Measurements from ENCODE around the gene LRRC17.

The LRRC17 gene

DNA sequence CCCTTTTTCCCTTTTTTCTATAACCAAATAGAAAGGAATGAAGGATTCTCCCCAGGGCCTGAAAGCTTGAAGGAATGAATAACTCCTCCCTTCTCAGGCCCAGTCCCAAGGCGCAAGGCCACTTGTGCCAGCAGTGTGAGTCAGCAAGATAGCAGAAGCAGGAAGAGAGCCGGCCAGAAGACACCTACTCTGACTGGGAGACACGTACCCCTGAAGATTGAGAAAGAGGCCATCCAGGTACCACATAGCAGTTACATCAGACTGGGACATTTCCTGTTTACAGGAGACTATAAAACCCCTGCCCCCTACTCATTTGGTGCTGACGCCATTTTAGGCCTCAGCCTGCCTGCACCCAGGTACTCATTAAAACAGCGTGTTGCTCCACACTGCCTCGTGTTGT is 65.5 kb downstream of the LRRC17 start:
- TF ChIP-seq, protein P1, sequence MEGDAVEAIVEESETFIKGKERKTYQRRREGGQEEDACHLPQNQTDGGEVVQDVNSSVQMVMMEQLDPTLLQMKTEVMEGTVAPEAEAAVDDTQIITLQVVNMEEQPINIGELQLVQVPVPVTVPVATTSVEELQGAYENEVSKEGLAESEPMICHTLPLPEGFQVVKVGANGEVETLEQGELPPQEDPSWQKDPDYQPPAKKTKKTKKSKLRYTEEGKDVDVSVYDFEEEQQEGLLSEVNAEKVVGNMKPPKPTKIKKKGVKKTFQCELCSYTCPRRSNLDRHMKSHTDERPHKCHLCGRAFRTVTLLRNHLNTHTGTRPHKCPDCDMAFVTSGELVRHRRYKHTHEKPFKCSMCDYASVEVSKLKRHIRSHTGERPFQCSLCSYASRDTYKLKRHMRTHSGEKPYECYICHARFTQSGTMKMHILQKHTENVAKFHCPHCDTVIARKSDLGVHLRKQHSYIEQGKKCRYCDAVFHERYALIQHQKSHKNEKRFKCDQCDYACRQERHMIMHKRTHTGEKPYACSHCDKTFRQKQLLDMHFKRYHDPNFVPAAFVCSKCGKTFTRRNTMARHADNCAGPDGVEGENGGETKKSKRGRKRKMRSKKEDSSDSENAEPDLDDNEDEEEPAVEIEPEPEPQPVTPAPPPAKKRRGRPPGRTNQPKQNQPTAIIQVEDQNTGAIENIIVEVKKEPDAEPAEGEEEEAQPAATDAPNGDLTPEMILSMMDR (conservative IDR thresholded peaks at IDR 0.05; ENCODE audit: low read length) = no peak
- peak; percentile 64 for DNase-seq (ENCODE audit: low read depth)
- no peak overlapping the region for H3K4me3 ChIP-seq (ENCODE audit: low read length)

DNA sequence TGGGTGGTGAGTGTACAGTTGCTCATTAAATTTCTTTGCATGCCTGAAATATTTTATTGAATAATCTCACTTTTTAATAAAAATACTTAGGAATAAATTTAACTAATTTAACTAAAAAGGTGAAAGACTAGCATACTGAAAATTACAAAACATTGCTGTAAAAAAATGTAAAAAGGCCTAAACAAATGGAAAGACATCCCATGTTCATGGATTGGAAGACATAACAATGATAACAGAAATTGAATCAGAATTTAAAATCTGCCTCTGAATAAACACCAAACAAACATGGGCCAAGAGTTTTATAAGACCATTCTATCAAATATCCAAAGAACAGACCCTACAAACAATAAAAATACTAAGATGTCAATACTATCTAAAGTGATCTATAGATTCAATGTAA is 66.9 kb downstream of the LRRC17 start:
- TF ChIP-seq, protein P1 (conservative IDR thresholded peaks at IDR 0.05; ENCODE audit: low read length) = no peak
- no peak overlapping the region for H3K4me3 ChIP-seq (ENCODE audit: low read length)

DNA sequence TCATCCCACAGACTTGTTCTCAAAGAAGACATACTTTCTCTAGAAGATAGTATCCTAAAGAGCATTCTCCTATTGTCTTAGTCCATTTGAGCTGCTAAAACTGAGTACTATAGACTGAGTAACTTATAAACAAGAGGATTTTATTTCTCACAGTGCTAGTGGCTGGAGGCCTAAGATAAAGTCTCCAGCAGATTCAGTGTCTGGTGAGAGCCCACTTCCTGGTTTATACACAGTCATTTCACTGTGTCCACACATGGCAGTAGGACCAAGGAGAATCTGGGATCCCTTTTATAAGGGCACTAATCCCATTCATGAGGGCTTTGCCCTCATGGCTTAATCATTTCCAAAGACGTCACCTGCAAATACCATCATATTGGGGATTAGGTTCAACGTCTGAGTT is 68.7 kb downstream of the LRRC17 start:
- TF ChIP-seq, protein P1 (conservative IDR thresholded peaks at IDR 0.05; ENCODE audit: low read length) = no peak
- DNase-seq (ENCODE audit: low read depth) = no peak
- H3K4me3 ChIP-seq (ENCODE audit: low read length) = no peak overlapping the region

More for the DNA sequence above, 66.9 kb downstream of the LRRC17 start:
- no peak for DNase-seq (ENCODE audit: low read depth)

DNA sequence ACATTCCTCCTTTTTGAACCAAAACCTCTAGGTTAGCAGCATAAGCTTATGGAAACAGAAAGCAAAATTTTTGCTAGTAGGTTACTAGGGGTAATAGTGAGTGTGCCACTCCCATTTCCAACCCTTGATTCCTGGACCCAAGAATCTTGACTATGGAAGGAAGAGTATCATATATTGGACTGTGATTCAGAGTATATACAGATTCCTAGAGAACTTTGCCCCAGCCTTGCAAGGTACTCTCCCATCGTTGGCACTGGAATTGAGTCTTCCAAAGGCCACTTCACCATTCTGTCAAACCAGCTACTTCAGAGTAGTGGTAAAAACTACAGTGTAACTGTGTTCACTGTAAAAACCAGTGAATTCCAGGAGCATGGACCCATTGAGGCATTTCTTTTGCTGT is 69.4 kb downstream of the LRRC17 start:
- DNase-seq (ENCODE audit: low read depth) = no peak
- TF ChIP-seq, protein P1 (conservative IDR thresholded peaks at IDR 0.05; ENCODE audit: low read length) = no peak
- H3K4me3 ChIP-seq (ENCODE audit: low read length) = no peak overlapping the region

DNA sequence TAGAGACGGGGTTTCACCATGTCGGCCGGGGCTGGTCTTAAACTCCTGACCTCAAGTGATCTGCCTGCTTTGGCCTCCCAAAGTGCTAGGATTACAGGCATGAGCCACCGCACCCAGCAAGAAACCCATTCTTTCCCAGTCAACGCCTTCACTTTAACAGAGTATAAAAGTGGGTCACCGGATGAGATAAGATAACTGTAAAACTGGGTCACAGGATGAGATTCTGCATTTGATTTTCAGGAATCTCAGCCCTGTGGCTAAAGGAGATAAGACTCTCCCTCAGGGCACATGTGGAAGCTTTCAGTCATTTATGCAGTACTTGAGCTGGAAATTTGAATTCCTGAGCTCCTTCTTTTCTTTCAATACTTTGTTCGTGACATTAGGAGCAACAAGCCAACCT is 70.8 kb downstream of the LRRC17 start:
- DNase-seq (ENCODE audit: low read depth) = no peak
- TF ChIP-seq, protein P1 (conservative IDR thresholded peaks at IDR 0.05; ENCODE audit: low read length) = no peak

DNA sequence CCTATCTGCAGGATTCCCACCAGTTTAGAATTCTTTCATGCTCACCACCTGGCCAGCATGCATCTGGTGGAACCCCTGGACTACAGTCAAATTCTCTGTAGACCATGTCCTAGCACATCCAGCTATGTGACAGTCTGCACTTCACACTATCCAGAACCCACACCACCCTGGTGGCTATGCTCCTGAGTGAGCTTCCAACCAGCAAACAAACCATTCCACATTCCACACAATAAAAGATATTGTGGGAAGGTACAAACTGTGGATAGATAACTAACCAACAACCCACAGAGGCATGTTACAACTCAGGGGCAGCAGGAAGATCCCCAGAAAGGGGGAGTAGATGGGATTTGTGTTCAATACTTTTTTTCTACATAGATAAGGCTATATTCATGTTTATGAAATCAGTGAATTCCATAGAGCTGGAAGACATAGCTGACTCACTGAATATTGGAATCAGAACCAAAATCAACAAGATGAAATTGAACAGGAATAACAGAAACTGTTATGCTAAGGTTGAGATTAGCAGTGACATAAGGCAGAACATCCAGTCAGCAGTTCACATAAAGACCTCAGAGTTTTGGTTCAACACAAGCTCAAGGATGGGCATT is 72.5 kb downstream of the LRRC17 start:
- H3K4me3 ChIP-seq (ENCODE audit: low read length) = no peak overlapping the region
- TF ChIP-seq, protein P1 (conservative IDR thresholded peaks at IDR 0.05; ENCODE audit: low read length) = no peak
- DNase-seq (ENCODE audit: low read depth) = no peak

More for the DNA sequence above, 70.8 kb downstream of the LRRC17 start:
- no peak overlapping the region for H3K4me3 ChIP-seq (ENCODE audit: low read length)

DNA sequence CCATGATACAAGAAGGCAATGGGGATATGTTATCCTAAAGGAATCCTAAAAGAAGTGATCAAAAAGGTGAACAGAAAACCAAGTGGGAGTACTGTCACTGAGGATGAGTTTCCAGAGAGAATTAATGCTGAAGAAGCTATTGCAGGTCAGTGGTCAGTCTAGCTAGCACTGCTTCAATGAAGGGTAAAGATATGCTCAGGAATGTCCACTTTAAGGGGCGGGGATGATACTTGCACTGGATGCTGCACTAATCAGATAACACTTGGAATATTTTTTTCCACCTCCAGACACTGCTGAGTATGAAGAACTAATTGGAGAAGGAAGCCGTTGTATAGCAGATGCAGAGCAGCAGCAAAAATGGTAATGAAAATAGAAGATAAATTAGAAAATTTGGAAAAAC is 75.3 kb downstream of the LRRC17 start:
- H3K4me3 ChIP-seq (ENCODE audit: low read length) = no peak overlapping the region
- TF ChIP-seq, protein P1 (conservative IDR thresholded peaks at IDR 0.05; ENCODE audit: low read length) = no peak
- DNase-seq (ENCODE audit: low read depth) = no peak

Data from AG10803 (cell line).